Astrocyte (in vitro differentiated cells and primary cell): ENCODE results near the gene KLHL30.

Experiments used
- EZH2 ChIP-seq: IDR thresholded peaks from 2 replicates; pipeline ENCODE4 v1.6.1; 2012; ENCODE audit warnings: mild to moderate bottlenecking, low read length, inconsistent platforms; ENCODE audit not compliant: insufficient read depth
- TF ChIP-seq, protein P1 (sequence below): IDR thresholded peaks from 2 replicates; pipeline ENCODE4 v1.5.1; 2011; ENCODE audit warnings: low read depth, mild to moderate bottlenecking, inconsistent platforms, low read length, moderate library complexity; ENCODE audit not compliant: insufficient read depth

DNA sequence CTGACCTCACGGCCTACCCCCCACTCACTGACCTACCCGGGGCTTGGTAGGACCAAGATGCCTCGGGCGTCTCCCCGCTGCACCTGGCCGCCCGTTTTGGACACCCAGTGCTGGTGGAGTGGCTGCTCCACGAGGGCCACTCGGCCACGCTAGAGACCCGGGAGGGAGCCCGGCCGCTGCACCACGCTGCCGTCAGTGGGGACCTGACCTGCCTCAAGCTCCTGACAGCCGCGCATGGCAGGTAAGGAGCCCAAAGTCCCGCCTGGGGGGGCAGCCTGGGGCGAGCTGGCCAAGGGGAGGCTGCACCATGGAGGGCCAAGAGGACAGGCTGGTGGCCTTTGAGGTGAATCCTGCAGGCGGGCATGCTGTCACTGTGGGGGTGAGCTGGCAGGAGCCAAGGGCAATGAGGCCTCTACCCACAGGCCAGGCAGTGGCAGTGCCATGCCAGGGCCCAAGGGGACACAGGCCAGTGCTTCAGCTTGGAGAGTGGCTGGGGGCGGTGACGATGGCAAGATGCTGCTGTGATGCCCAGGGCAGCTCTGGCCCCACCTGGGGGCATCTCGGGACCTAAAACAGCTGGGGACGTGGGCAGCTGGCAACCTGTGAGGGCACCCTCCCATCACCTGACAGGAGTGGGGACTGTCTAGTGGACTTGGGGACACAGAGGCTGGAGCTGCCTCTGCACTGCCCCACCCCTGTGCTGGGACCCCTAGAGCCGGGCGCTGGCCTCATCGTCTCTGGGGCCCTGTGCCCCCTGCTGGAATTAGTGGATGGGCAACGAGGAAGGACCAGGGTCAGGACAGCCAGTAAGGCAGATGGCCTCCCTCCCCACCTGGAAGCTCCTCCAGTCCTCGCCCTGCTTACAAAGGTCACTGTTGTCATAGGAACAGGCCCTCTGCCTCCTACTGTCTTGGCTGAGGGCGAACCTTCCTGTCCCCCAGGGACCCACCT is 36.3 kb upstream of the KLHL30 start:
- TF ChIP-seq, protein P1, sequence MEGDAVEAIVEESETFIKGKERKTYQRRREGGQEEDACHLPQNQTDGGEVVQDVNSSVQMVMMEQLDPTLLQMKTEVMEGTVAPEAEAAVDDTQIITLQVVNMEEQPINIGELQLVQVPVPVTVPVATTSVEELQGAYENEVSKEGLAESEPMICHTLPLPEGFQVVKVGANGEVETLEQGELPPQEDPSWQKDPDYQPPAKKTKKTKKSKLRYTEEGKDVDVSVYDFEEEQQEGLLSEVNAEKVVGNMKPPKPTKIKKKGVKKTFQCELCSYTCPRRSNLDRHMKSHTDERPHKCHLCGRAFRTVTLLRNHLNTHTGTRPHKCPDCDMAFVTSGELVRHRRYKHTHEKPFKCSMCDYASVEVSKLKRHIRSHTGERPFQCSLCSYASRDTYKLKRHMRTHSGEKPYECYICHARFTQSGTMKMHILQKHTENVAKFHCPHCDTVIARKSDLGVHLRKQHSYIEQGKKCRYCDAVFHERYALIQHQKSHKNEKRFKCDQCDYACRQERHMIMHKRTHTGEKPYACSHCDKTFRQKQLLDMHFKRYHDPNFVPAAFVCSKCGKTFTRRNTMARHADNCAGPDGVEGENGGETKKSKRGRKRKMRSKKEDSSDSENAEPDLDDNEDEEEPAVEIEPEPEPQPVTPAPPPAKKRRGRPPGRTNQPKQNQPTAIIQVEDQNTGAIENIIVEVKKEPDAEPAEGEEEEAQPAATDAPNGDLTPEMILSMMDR, result no peak
- no peak for TF ChIP-seq EZH2
